Measurements from ENCODE around the gene ZNF775.

Gene ZNF775

DNA sequence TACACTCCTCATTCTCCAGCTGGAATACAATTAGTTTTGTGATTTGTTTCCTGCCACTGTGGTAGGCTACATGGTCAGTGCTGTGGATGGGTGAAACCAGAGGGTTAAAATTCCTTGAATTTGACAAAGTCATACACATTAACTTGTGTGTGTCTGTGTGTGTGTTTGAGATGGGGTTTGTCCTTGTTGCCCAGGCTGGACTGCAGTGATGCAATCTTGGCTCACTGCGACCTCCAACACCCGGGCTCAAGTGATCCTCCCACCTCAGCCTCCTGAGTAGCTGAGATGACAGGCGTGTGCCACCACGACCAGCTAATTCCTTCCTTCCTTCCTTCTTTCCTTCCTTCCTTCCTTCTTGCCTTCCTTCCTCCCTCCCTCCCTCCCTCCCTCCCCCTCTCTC, 46.5 kb downstream of the ZNF775 start:
- Histone ChIP-seq H3K27me3 (ENCODE audit: control insufficient read depth, insufficient read depth, low read length) (no peaks in the 10 kb centered on the region), H3K4me3 (ENCODE audit: low read length) (no peak overlapping the region), H3K27ac (ENCODE audit: low read depth, low read length) (no peak overlapping the region), H3K4me1 (ENCODE audit: control insufficient read depth, insufficient read depth, low read length) (no peaks in the 10 kb centered on the region), H3K36me3 (ENCODE audit: control insufficient read depth, insufficient read depth, low read length) (no peaks in the 10 kb centered on the region), H3K9ac (ENCODE audit: low read length) (no peak overlapping the region)

DNA sequence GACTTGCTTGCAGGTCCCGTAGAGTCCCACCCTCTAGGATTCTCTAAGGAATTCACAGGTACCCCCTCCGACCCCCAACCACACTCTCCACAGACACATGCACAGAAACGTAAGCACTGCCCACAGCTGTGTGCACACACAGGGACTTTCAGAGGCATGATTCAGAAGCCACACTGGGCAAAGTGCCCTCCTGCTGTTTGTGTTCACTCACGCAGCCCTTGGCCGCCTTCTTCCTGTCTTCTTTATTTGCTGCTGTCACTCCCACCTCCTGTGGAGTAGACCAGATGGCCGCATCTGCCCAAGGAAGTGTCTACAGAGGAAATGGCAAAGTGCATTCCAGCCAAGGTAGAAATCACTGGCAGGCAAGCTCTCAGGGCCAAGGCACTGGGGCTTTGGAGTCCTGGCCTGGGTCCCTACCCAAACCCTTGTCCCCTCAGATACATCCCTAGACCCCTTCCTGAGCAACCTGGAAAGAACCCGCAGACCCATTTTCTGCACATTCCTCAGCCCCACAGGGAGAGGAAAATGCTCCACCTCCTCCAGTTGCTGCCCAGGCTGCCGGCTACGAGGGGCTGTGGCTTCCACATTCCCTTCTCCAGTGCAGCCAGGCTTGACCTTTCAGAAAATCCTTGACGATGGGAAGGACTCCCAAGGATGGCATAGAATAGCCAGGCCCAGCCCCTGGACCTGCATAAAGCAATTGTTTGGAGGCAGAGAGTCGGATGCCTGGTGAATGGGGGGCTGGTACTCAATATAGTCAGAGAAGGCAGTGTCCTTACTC, 49.7 kb downstream of the ZNF775 start:
- H3K36me3 ChIP-seq (ENCODE audit: control insufficient read depth, insufficient read depth, low read length): no peaks in the 10 kb centered on the region
- no peaks in the 10 kb centered on the region for H3K4me1 ChIP-seq (ENCODE audit: control insufficient read depth, insufficient read depth, low read length)
- H3K27ac ChIP-seq (ENCODE audit: low read depth, low read length): no peak overlapping the region
- H3K27me3 ChIP-seq (ENCODE audit: control insufficient read depth, insufficient read depth, low read length): no peaks in the 10 kb centered on the region
- no peak overlapping the region for H3K4me3 ChIP-seq (ENCODE audit: low read length)
- H3K9ac ChIP-seq (ENCODE audit: low read length): no peak overlapping the region

DNA sequence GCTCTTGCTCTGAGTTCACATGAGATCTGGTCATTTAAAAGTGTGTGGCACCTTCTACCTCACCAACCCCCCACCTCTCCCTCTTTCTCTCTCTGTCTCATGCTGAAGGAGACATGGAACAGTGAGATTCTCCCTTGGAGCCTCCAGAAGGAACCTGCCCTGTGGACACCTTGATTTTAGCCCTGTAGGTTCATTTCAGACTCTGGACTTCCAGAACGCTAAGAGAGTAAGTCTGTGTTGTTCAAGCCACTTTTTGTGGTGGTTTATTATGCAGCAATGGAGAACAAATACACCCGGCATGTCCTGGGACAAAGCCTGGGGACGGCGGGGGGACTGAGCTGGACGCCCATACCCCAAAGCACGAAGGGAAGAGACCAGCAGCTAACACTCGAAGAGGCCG, 50.6 kb downstream of the ZNF775 start:
- Histone ChIP-seq H3K4me3 (ENCODE audit: low read length) (no peak overlapping the region), H3K36me3 (ENCODE audit: control insufficient read depth, insufficient read depth, low read length) (no peaks in the 10 kb centered on the region), H3K4me1 (ENCODE audit: control insufficient read depth, insufficient read depth, low read length) (no peaks in the 10 kb centered on the region), H3K27me3 (ENCODE audit: control insufficient read depth, insufficient read depth, low read length) (no peaks in the 10 kb centered on the region), H3K27ac (ENCODE audit: low read depth, low read length) (no peak overlapping the region), H3K9ac (ENCODE audit: low read length) (no peak overlapping the region)

DNA sequence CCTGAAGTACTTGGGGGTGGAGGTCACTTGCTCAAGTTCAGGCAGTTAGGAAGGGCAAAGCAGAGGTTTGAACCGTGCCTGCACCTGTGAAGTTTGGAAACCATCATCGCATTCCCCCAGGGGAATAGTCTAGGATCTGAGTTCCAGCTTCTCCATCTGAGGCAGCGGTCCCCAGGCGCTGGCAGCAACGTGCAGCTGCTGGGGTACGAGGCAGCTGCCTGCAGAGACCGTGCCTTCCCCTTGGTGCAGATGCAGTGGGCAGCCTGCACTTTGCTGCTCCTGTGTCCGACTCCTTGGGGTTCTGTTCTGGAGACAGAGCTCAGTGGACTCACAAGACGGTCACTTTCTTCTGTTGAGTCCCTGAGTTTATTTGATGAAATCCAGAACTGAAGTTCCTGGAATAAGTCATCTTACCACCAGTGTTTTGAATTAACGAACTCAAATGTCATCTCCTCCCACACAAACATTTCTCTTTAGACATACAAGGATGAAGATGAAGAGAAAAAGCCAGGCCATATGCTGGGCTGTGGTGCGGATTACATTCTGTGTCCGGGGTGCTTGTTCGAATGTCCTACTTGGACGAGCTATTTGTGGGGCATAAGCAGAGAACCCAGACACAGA, 51.4 kb downstream of the ZNF775 start:
- Histone ChIP-seq H3K27me3 (ENCODE audit: control insufficient read depth, insufficient read depth, low read length) (no peaks in the 10 kb centered on the region), H3K4me3 (ENCODE audit: low read length) (no peak overlapping the region), H3K27ac (ENCODE audit: low read depth, low read length) (no peak overlapping the region), H3K9ac (ENCODE audit: low read length) (no peak overlapping the region), H3K4me1 (ENCODE audit: control insufficient read depth, insufficient read depth, low read length) (no peaks in the 10 kb centered on the region), H3K36me3 (ENCODE audit: control insufficient read depth, insufficient read depth, low read length) (no peaks in the 10 kb centered on the region)

DNA sequence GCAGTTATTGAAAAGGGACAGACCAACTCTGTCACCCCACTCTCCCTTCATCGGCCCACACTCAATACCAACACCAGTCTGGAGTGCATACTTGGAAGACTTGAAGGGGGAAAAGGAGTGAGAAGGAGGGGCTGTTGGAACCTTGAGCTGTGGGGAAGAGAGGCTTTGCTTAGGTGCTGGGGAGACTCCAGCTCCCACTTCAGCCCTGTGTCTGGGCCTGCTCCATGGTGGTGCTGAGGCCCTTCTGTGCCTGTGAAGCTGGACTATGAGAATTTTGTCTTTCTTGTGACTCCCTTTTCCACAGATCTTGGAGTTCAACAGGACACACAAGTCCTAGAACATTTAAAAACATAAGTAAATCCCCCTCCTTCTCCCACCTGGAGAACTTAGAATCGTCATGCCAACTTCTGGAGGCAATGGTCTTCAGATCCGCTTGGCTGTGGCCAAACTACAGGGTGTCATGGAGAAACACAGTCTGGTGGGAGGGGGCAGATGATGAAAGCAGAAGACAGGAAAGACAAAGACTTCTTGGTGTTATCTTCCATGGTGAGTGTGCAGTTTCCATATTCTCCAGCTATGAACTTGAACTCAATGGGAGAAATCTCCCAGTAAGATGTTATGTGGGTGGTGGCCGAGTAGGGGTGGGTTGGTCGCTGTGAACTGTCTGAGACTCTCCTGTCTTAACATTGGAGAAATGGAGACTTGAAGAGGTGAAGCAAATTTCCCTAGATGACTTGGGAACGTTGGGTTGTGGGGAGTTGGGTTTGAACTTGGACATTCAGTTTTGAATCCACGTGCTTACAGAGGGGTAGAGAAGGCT, 52.9 kb downstream of the ZNF775 start:
- H3K27ac ChIP-seq (ENCODE audit: low read depth, low read length): no peak overlapping the region
- no peaks in the 10 kb centered on the region for H3K27me3 ChIP-seq (ENCODE audit: control insufficient read depth, insufficient read depth, low read length)
- no peaks in the 10 kb centered on the region for H3K4me1 ChIP-seq (ENCODE audit: control insufficient read depth, insufficient read depth, low read length)
- H3K9ac ChIP-seq (ENCODE audit: low read length): no peak overlapping the region
- H3K4me3 ChIP-seq (ENCODE audit: low read length): no peak overlapping the region
- no peaks in the 10 kb centered on the region for H3K36me3 ChIP-seq (ENCODE audit: control insufficient read depth, insufficient read depth, low read length)

DNA sequence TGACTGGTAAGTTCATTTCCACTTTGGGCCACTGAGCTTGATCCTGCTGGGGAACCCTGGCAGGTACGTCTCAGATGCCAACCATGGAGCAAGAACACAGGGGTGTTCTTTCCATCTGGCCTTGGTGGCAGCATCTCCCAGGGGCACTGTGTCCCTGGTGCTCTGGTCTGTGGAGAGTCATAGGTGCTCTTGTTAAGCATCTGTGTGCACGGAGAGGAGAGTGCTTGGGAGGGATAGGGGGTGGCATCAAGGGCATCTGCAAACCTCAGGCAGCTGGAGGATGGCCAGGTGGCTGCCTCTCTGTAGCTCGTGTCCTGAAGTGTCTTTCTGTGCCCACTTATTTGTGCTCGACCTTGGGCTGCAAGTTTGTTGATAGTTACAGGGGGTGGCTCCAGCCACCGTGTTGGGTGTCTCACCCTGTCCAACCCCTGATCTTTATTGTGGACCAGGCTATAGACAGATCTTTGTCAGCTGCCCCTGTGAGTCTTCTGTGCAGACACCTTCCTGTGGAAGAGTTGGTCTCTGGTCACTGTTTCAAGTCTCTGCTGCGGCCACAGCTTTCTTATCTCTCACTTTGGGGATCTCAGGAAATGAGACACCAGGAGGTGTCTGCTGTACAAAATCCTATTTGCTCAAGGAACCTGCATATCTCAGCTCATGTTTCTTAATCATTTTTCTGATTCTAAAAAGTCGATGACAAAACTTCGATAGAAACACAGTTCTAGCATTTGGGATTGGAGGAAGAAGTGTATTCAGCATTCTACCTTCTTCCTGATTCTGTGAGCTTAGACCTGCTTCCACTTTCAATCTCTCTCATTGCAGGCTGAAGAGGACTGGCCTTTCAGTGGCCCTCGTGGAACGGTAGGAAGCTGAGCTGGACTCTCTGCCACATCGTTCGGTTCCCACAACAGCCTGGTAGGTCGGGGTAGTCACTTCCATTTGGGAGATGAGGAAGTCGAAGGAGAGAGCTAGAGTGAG, 54.1 kb downstream of the ZNF775 start:
- H3K4me3 ChIP-seq (ENCODE audit: low read length): peak overlapping the region; percentile 11
- H3K27me3 ChIP-seq (ENCODE audit: control insufficient read depth, insufficient read depth, low read length): no peaks in the 10 kb centered on the region
- no peaks in the 10 kb centered on the region for H3K4me1 ChIP-seq (ENCODE audit: control insufficient read depth, insufficient read depth, low read length)
- no peak overlapping the region for H3K27ac ChIP-seq (ENCODE audit: low read depth, low read length)
- H3K36me3 ChIP-seq (ENCODE audit: control insufficient read depth, insufficient read depth, low read length): no peaks in the 10 kb centered on the region
- H3K9ac ChIP-seq (ENCODE audit: low read length): no peak overlapping the region

DNA sequence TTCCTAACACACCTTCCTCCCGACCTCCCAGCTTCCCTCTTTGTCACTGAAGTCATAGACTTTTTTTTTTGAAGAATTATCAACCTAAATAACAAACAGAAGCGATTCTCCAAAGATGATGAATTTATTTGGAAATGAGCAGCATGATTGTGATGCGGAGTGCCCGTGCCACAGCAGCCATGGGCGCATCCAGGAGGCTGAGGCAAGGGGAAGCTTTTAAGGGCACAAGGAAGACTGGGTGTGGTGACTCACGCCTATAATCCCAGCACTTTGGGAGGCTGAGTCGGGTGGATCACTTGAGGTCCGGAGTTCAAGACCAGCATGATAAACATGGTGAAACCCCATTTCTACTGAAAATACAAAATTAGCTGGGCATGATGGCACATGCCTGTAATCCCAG, 55.1 kb downstream of the ZNF775 start:
- Histone ChIP-seq H3K4me1 (ENCODE audit: control insufficient read depth, insufficient read depth, low read length) (no peaks in the 10 kb centered on the region), H3K27me3 (ENCODE audit: control insufficient read depth, insufficient read depth, low read length) (no peaks in the 10 kb centered on the region), H3K27ac (ENCODE audit: low read depth, low read length) (no peak overlapping the region), H3K36me3 (ENCODE audit: control insufficient read depth, insufficient read depth, low read length) (no peaks in the 10 kb centered on the region), H3K9ac (ENCODE audit: low read length) (no peak overlapping the region), H3K4me3 (ENCODE audit: low read length) (no peak overlapping the region)

DNA sequence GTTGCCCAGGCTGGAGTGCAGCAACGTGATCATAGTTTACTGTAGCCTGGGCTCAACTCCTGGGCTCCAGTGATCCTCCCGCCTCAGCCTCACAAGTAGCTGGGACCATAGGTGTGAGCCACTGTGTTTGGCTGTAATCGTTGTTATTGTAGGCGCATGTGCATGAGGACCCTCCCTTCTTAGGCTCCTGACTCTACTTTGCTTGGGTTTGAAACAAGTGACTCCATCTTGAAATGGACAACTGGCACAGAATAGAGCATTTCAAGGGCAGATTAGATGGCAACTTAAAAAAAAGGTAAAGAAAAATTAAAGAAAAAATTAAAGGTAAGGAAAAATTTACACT, 55.9 kb downstream of the ZNF775 start:
- Histone ChIP-seq H3K27me3 (ENCODE audit: control insufficient read depth, insufficient read depth, low read length) (no peaks in the 10 kb centered on the region), H3K4me3 (ENCODE audit: low read length) (no peak overlapping the region), H3K9ac (ENCODE audit: low read length) (no peak overlapping the region), H3K4me1 (ENCODE audit: control insufficient read depth, insufficient read depth, low read length) (no peaks in the 10 kb centered on the region), H3K36me3 (ENCODE audit: control insufficient read depth, insufficient read depth, low read length) (no peaks in the 10 kb centered on the region), H3K27ac (ENCODE audit: low read depth, low read length) (no peak overlapping the region)

DNA sequence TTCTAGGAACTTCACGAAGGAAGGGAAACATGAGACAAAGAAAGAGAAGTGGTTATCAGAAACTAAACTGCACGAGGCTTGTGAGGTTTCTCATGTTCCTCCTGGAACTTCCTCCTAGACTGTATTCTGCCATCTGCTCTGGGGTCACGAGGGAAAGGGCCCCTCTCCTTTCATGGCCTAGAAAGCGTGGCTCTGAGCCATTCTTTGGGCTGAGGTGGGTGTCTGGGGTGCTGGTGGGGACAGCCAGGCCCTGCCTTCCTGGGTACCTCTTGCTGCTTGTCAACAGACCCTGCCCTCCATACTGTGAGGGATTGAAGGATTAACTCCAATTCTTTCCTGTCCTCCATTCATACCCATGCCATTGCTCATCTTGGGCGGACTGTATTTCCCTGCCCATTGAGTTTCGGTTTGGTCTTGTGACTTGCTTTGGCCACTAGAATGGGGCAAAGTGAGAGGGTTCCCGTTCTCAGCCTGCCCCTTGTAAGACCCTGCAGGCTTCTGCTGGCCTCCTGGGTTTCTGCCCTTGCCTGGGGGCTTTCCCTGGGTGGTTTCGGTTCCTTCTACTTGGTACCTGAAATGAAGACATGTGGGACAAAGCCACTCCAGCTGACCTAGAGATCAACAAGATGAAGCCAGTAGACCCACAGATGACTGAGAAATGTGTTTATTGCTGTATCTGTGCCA, 56.4 kb downstream of the ZNF775 start:
- Histone ChIP-seq H3K4me1 (ENCODE audit: control insufficient read depth, insufficient read depth, low read length) (no peaks in the 10 kb centered on the region), H3K27me3 (ENCODE audit: control insufficient read depth, insufficient read depth, low read length) (no peaks in the 10 kb centered on the region), H3K36me3 (ENCODE audit: control insufficient read depth, insufficient read depth, low read length) (no peaks in the 10 kb centered on the region), H3K9ac (ENCODE audit: low read length) (no peak overlapping the region), H3K4me3 (ENCODE audit: low read length) (no peak overlapping the region), H3K27ac (ENCODE audit: low read depth, low read length) (no peak overlapping the region)

DNA sequence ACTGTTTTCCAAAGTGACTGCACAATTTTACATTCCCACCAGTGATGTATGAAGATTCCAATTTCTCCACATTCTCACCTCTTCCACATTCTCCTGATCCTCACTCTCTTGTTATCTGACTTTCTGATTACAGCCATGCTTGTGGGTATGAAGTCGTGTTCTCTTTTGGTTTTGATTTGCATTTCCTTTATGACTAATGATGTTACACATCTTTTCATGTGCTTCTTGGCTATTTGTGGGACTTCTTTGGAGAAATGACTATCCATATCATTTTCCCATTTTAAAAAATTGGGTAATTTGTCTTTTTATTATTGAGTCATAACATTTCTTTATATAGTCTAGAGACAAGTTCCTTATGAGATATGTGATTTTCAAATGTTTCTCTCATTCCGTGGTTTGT, 60.8 kb downstream of the ZNF775 start:
- Histone ChIP-seq H3K4me1 (ENCODE audit: control insufficient read depth, insufficient read depth, low read length) (no peaks in the 10 kb centered on the region), H3K4me3 (ENCODE audit: low read length) (no peak overlapping the region), H3K27ac (ENCODE audit: low read depth, low read length) (no peak overlapping the region), H3K36me3 (ENCODE audit: control insufficient read depth, insufficient read depth, low read length) (no peaks in the 10 kb centered on the region), H3K9ac (ENCODE audit: low read length) (no peak overlapping the region), H3K27me3 (ENCODE audit: control insufficient read depth, insufficient read depth, low read length) (no peaks in the 10 kb centered on the region)

DNA sequence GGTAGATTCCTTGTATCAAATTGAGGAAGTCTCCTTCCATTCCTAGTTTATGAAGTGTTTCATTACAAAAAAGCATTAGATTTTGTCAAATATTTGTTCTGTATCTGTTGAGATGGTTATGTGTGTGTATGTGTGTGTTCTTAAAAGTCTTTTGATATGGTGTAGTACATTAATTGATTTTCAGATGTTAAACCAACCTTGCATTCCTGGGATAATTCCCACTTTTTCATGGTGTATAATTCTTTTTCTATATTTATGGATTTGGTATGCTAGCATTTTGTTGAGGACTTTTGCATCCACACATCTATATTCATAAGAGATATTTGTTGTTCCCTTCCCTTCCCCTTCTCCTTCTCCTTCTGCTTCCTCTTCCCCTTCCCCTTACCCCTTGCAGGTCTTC, 62.4 kb downstream of the ZNF775 start:
- no peaks in the 10 kb centered on the region for H3K36me3 ChIP-seq (ENCODE audit: control insufficient read depth, insufficient read depth, low read length)
- H3K27me3 ChIP-seq (ENCODE audit: control insufficient read depth, insufficient read depth, low read length): no peaks in the 10 kb centered on the region
- no peaks in the 10 kb centered on the region for H3K4me1 ChIP-seq (ENCODE audit: control insufficient read depth, insufficient read depth, low read length)
- H3K27ac ChIP-seq (ENCODE audit: low read depth, low read length): no peak overlapping the region
- no peak overlapping the region for H3K9ac ChIP-seq (ENCODE audit: low read length)
- no peak overlapping the region for H3K4me3 ChIP-seq (ENCODE audit: low read length)
